ENCODE results near the gene CD1D. TPM values are rescaled to one million over a fixed set of nuclear protein-coding genes. Genes with fewer than 3 reads are reported as not detected.

The CD1D gene
- total and polyA plus RNA-seq, 12 donors = 1.1 to 5.6 (median 3.0) TPM

- DNase-seq = no peak
- peaks cover 4 to 7% of the 10 kb centered on the region in 2 donors for H3K4me1 ChIP-seq (replicated peaks in 1 of 2)
- no peaks in the 10 kb centered on the region for H3K36me3 ChIP-seq (replicated peaks in 1 of 2)
- intact Hi-C loops (cut with DNase I) = no loop called here
- peak overlapping the region in 2 of 5 donors; percentile 56 to 75 for H3K27ac ChIP-seq
- 19 to 30% (median 21%) methylated on average over 11 to 13 of the region's 13 CpGs for WGBS, 4 donors
- TF ChIP-seq POLR2A (IDR thresholded peaks at IDR 0.05) (no peak), CTCF (IDR thresholded peaks at IDR 0.05) (no peak)
- peaks cover 20% of the 10 kb centered on the region for H3K27me3 ChIP-seq
- H3K4me3 ChIP-seq = peak overlapping the region in 2 of 4 donors; percentile 26 to 59
- H3K9me3 ChIP-seq (replicated peaks in 1 of 3) = no peaks in the 10 kb centered on the region
Measured at GRCh38 chr1:158181577-158181922, 855 bp downstream of the CD1D start.

GRCh38 chr1:158185770-158186169 lies 5.1 kb downstream of the CD1D start:
- WGBS, 4 donors = 69 to 79% (median 77%) methylated on average over 3 of the region's 3 CpGs
- H3K27ac ChIP-seq = peak overlapping the region in 1 of 5 donors; percentile 38
- H3K4me1 ChIP-seq (replicated peaks in 1 of 2) = peaks cover 0 to 4% of the 10 kb centered on the region in 2 donors
- no peaks in the 10 kb centered on the region for H3K36me3 ChIP-seq (replicated peaks in 1 of 2)
- H3K27me3 ChIP-seq = peaks cover 20% of the 10 kb centered on the region
- no peaks in the 10 kb centered on the region for H3K9me3 ChIP-seq (replicated peaks in 1 of 3)
- DNase-seq = no peak
- no peak overlapping the region for H3K4me3 ChIP-seq
- TF ChIP-seq POLR2A (IDR thresholded peaks at IDR 0.05) (no peak), CTCF (IDR thresholded peaks at IDR 0.05) (no peak)
- intact Hi-C loops (cut with DNase I) = no loop called here

- intact Hi-C loops (cut with DNase I) = no loop called here
- H3K9me3 ChIP-seq (replicated peaks in 1 of 3) = no peaks in the 10 kb centered on the region
- peaks cover 0 to 3% of the 10 kb centered on the region in 2 donors for H3K4me1 ChIP-seq (replicated peaks in 1 of 2)
- WGBS, 4 donors = 34 to 55% (median 52%) methylated on average over 3 of the region's 3 CpGs
- no peaks in the 10 kb centered on the region for H3K36me3 ChIP-seq (replicated peaks in 1 of 2)
- peak overlapping the region in 1 of 5 donors; percentile 38 for H3K27ac ChIP-seq
- no peak overlapping the region for H3K4me3 ChIP-seq
- DNase-seq = no peak
- H3K27me3 ChIP-seq = peaks cover 20% of the 10 kb centered on the region
- TF ChIP-seq CTCF (IDR thresholded peaks at IDR 0.05) (no peak), POLR2A (IDR thresholded peaks at IDR 0.05) (no peak)
Measured at GRCh38 chr1:158186180-158186579, 5.5 kb downstream of the CD1D start.

- Histone ChIP-seq H3K4me3 (no peak overlapping the region), H3K9me3 (replicated peaks in 1 of 3) (no peaks in the 10 kb centered on the region), H3K36me3 (replicated peaks in 1 of 2) (no peaks in the 10 kb centered on the region), H3K27me3 (no peaks in the 10 kb centered on the region), H3K27ac (no peak overlapping the region), H3K4me1 (replicated peaks in 1 of 2) (no peaks in the 10 kb centered on the region)
- WGBS, 4 donors = 68 to 73% (median 70%) methylated on average over 4 of the region's 4 CpGs
- no peak for TF ChIP-seq POLR2A (IDR thresholded peaks at IDR 0.05)
- no peak for TF ChIP-seq CTCF (IDR thresholded peaks at IDR 0.05)
- DNase-seq = no peak
- intact Hi-C loops (cut with DNase I) = no loop called here
Measured at GRCh38 chr1:158188611-158189010, 7.9 kb downstream of the CD1D start.
